ENCODE measurements around the gene CAPN2.
A peak's percentile ranks its signal among the peaks of the same experiment; 100 is the strongest.
"Not testable (repeated sequence)": the region's sequence is repeated elsewhere in the genome, so short reads cannot be mapped to it uniquely, and the experiment has no call there.

The CAPN2 gene

DNA sequence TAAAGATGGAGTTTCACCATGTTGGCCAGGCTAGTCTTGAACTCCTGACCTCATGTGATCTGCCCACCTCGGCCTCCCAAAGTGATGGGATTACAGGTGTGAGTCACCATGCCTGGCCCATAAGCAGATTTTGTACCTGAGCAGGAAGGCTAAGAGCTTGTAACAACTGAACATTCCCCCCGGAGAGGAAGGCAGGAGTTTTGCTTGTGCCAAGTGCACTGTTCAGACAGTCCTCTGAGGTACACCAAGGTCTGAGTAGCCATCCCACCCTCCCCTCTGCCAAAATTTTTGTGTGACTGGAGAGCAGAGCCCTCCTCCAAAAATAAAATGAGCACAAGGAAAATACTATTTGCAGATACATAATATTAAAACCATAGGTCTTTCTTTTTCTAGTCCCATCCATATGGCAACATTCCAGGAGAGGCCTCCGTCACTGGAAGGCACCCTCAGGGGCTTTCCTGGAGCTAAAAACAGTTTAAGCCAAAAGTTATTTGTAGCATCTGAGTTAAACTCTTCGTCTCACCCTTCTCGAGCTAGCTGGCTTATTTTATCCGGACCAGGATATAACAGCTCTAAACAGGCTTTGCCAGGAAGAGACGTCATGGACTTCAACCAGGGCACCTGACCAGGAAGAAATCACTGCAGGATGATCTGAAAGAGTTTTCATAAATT, 27.2 kb downstream of the CAPN2 start:
- DNase-seq = no peak

DNA sequence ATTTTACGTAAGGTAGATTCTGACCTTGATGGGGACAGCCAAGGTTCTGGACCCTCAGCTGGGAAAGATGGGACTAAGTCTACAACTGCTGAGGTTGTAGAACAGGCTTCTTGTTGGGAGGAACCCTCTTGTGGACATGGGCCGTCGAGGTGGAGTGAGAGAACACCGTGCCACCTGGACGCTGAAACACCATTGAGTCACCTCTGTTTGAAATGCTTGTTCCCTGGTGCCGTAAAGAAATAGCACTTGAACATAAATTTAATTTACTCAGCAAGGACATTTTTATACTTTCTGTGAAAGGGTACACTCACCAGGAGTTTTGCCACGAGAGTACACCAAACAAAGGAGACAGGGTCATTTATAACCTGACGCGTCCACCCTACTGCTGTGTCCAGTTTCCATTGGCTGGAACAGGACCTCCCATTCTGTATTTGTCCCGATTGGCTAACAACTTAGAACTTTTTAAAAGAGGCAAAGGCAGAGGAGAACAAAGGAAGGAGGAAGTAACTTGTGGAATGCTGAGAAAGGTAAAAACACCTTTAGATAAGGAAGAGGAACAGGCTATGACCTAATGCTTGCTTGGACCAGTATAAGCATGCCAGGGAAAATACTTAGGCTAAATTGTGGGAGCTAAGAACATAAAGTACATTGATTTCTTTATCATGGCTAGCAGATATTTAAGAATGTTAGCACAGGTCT, 27.8 kb downstream of the CAPN2 start:
- not testable (repeated sequence) for DNase-seq

DNA sequence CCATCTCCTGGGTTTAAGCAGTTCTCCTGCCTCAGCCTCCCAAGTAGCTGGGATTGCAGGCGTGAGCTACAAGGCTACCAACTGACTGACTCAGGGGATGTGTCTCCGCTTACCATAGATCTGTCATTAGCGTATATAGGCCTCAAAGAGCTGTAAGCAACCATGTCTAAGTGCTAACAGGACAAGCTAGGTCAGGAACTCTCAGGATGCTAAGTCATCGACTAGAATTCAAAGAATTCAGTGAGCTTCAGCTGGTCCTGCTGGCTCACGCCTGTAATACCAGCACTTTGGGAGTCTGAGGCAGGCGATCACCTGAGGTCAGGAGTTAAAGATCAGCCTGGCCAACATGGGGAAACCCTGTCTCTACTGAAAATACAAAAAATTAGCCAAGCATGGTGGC, 29.5 kb downstream of the CAPN2 start:
- no peak for DNase-seq

GRCh38 chr1:223742856-223743517, 30.6 kb downstream of the CAPN2 start:
- no peak for DNase-seq

DNA sequence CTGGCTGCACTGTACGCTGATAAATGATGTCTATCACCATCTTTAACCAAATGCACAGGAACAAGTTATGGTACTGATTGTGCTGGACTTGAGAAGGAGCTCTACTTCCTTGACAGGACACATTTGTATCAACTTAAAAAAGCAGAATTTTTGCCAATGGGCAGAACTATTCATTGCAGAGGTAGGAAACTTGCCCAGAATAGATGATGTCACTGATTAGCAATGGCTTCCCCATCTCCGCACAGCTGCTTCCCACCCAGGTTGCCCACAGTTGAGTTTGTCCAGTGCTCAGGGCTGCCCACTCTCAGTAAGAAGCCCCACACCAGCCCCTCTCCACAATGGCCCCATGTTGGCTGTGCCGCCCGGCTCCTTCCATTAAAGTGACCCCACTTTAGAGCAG, 33.4 kb downstream of the CAPN2 start:
- DNase-seq = no peak

- no peak for DNase-seq
These were observed 35.5 kb downstream of the CAPN2 start for GRCh38 chr1:223747838-223748335.

DNA sequence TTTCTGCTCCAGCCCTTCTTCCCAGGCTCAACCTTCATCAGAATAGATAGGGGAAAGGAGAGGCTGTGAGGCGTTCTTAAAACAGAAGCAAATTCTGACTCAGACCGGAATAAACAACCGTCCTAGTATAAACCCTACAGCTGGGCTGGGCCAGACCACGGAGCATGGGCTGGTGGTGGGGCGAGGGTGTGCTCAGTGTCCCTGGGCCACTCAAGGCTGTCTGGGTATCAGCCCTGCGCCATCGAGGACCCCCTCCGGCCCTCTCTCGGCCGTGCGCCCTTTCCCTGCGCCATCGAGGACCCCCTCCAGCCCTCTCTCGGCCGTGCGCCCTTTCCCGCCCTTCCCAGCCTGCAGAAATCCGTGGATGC, 36.0 kb downstream of the CAPN2 start:
- DNase-seq = peak; percentile 25

- DNase-seq = peak; percentile 50
These were observed 36.7 kb downstream of the CAPN2 start for GRCh38 chr1:223748773-223749733.

DNA sequence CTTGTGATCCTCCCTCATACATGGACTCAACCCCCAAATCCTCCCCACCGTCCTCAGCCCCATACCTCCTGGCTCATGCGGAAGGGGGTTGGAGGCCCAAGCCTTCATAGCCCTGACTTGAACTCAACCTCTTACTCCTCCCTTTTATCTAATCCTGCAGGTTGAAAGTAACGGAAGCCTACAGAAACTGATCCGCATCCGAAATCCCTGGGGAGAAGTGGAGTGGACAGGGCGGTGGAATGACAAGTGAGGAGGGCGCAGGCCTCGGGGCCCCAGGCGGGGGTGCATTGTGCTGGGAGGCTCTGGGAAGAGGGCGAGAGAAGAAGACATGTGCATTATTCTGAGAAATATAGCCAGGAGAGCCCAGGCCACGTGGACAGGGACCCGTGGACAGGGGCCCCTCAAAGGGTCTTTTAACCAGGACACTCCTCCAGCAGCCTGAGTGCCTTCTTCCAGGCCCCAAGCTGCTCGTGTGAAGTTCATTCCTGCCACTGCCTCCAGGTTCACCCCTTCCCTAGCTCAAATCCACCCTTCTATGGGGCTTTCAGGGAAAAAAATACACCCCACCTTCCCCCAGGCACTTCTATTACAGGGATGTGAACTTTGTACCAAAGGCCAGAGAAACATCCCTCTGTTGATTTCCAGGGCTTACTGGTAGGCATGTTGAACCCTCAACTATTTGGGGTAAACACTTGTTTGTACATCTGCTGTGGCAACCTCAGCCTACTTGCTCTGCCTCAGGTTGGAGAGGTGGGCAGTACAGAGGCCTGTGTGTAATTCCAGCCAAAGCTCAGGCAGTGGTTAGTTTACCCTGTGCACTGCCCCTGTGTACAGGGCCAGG, 38.6 kb downstream of the CAPN2 start:
- DNase-seq = no peak

DNA sequence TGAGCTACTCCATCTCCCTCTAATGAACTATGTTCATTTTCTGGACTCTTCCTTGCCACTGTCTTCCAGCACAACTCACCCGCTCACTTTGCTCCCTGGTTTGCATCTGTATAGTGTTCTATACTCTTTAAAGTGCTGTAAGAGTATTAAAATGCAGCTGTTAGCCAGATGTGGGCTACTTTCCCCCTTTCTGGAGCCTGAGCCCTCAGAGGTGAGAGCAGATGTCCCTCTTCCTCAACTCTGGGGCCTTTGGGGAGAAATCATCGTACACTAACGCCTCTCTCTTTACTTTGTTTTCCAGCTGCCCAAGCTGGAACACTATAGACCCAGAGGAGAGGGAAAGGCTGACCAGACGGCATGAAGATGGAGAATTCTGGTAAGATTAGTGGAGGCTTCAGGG, 39.4 kb downstream of the CAPN2 start:
- DNase-seq = no peak

- DNase-seq = peak; percentile 16
These were observed 40.6 kb downstream of the CAPN2 start for GRCh38 chr1:223752721-223753515.

- DNase-seq = no peak
These were observed 42.5 kb downstream of the CAPN2 start for GRCh38 chr1:223754681-223755431.

GRCh38 chr1:223755432-223755792, 43.1 kb downstream of the CAPN2 start:
- DNase-seq = no peak

DNA sequence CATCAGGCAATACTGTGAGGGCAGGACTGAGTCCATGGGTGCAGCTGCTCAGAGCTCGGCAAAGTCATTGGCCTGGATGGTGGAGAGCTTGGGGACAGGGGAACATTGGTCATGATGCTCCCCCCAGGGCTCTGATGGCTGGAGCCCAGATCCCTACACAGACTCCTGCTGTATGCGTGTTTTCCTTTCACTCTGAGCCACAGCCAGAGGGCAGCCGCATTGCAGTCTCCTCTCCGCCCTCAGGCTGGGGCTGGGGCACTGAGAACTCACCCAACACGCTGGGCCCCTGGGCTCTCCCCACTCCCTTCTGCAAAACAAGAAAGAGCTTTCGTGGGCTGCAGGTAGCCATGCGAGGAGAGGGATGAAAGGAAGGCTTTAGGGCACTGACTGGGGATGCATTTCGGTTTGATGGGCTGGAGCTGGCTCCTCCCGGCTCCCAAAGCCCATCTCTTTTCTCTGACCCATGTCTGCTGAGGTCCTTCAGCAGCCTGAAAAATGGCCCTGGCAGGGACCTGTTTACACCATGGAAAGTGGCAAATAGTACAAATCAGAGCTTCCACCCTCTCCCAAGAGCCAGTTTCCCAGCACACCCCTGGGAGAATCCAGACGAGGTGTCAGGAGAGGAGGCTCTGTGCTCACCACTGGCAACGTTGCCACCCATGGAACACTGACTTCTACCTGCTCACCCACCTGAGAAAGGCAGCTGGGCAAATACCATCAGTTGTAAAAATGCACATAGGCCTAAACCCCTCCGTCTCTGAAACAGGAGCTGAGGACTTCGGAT, 43.8 kb downstream of the CAPN2 start:
- DNase-seq = no peak

DNA sequence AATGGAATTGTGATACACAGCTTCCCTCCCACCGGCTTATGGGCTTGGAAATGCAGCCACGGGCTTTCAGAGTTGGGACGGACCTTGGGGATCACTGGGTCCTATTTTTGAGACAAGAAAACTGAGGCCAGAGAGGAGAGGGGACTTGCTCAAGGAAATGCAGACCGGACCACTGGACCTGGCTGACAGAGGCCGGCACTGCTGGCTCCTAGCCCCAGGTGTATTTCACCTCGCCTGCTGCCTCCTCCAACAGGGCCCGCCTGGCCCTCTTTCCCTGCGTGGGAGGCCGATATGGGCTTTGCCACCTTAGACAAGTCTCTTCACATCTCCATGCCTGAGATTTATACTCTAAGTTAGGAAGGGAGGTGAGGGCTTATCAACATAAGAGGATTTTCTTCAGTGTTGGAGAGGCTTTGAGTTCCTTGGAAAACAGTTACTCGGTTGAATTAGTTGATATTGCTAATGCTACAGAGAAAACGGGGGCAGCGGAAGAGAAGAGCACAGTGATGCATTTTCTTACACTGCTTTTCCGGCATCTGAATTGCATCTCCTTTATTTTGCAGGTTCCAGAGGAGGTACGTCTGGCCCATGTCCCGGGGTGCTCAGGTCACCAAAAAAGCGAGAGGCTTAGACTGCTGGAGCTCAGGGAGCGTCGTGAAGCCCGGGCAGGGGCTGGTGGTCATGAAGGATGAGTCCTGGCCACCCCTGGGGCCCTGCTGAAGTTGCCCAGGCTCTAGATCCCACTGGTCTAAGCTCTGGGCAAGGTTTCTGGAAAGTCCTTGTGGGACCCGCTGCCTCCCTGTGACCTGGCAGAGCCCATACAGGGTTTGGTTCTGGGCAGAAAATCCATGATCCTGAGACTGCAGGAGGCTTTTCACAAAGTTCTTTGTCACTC, 44.7 kb downstream of the CAPN2 start:
- no peak for DNase-seq

DNA sequence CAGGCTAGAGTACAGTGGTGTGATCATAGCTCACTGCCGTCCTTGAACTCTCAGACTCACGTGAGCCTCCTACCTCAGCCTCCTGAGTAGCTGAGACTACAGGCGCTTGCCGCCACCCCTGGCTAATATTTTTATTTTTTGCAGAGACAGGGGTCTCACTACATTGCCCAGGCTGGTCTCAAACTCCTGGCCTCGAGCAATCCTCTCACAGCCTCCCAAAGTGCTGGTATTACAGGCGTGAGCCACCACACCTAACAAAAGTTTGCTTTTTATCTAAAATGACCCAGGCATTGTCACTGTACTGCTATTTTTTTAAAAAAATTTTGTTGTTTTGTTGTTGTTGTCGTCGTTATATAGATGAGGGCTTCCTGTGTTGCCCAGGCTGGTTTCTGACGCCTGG, 46.4 kb downstream of the CAPN2 start:
- no peak for DNase-seq

DNA sequence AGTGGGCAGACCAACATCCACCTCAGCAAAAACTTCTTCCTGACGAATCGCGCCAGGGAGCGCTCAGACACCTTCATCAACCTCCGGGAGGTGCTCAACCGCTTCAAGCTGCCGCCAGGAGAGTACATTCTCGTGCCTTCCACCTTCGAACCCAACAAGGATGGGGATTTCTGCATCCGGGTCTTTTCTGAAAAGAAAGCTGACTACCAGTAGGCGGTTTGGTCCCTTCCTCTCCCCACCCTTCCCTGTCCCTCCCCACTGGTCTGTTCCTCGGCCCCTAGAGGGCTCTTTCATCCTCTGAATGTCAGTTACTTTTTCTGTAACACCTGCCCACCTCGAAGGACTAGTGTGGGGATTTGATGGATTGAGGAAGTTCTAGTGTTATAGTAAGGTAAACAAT, 46.9 kb downstream of the CAPN2 start:
- no peak for DNase-seq

GRCh38 chr1:223760833-223761232, 48.5 kb downstream of the CAPN2 start:
- DNase-seq = no peak

All from inflammatory macrophage treated with lipopolysaccharide for 4 hours (primary cell).